ENCODE results near the gene TUBB. TPM values are rescaled to one million over a fixed set of nuclear protein-coding genes. Genes with fewer than 3 reads are reported as not detected.

Gene TUBB
- total and polyA plus RNA-seq, 2 of the 8 experiments (the other 6 are each of a cell fraction or from before 2014, with no cell fraction given), result 1,880 to 3,022 TPM

DNA sequence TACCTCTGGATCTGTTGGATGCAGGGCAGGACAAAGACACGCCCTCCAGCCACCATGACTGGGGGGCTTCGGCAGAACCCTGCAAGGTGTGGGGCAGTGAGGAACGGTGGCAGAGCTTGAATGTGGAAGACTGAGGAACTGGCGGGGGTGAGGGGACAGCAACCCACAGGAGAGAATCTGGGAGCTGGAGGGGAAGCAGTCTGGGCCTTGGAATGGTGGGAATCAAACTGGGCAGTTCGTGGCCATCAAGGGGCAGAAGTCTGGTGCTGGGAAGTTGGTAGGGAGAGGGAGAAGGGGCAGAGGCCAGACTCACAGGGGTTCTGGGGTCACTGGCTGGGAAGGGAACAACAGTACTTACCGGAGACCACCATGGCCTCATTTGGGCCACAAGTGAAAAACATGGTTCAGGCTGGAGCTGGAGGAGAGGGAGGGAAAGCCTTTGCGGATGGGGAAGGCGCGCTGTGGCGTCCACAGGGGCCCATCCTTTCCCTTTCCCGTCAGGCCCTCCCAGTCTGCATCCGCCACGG, 21.7 kb downstream of the TUBB start:
- Histone ChIP-seq H2BK15ac (ENCODE audit: low read length) (peak overlapping the region; percentile 53; the same call in 1 of the 2 replicates), H3K79me1 (ENCODE audit: low read depth, low read length) (peaks cover 9% of the 10 kb centered on the region), H2BK12ac (ENCODE audit: low read depth, low read length) (peak overlapping the region; percentile 40; the same call in 1 of the 2 replicates), H3K14ac (ENCODE audit: insufficient read length) (no peak overlapping the region), H4K20me1 (replicated peaks in 1 of 2; ENCODE audit: control insufficient read depth in 1 of 2, insufficient read depth in 2 of 2, low read length in 2 of 2) (peaks cover 3% of the 10 kb centered on the region in 2 experiments), H3K27me3 (replicated peaks in 1 of 4; ENCODE audit: control insufficient read depth in 3 of 4, extremely low read depth in 1 of 4, insufficient read depth in 3 of 4, low read length in 3 of 4) (no peaks in the 10 kb centered on the region; a peak in 1 of 7 replicates), H3K56ac (replicated peaks; ENCODE audit: insufficient read length, low read depth, low read length) (peak overlapping the region; percentile 65), H3K79me2 (ENCODE audit: control insufficient read depth in 1 of 2, insufficient read depth in 2 of 2, low read length in 2 of 2) (peaks cover 0 to 11% of the 10 kb centered on the region in 2 experiments; a peak in 3 of 4 replicates), H3K4me1 (replicated peaks in 1 of 4; ENCODE audit: control insufficient read depth in 3 of 4, insufficient read depth in 4 of 4, low read length in 3 of 4) (peaks cover 3 to 18% (median 7%) of the 10 kb centered on the region in 4 experiments; a peak in 6 of 7 replicates), H3K27ac (ENCODE audit: low read depth, low read length) (peak overlapping the region; percentile 54; the same call in 1 of the 2 replicates), H3K9me3 (ENCODE audit: insufficient read depth in 2 of 2, low read depth in 1 of 2, low read length in 1 of 2) (no peaks in the 10 kb centered on the region), H3K23ac (ENCODE audit: insufficient read length) (no peak overlapping the region), H2AFZ (ENCODE audit: low read length) (no peak overlapping the region), H3K4ac (replicated peaks; ENCODE audit: insufficient read length, low read depth, low read length) (peak overlapping the region; percentile 2), H4K91ac (replicated peaks; ENCODE audit: insufficient read length, low read length) (peak overlapping the region; percentile 32), H2AK5ac (ENCODE audit: low read depth, low read length) (no peak overlapping the region), H4K5ac (ENCODE audit: insufficient read length, low read depth, low read length) (peak overlapping the region; percentile 3), H2BK120ac (replicated peaks; ENCODE audit: low read depth, low read length) (no peak overlapping the region), H3K36me3 (ENCODE audit: control insufficient read depth in 2 of 4, insufficient read depth in 4 of 4, low read length in 3 of 4) (peaks cover 13 to 36% (median 25%) of the 10 kb centered on the region in 4 experiments), H3K4me3 (ENCODE audit: extremely low read depth in 1 of 4, insufficient read depth in 2 of 4, low read depth in 3 of 4, low read length in 4 of 4) (peak overlapping the region; percentile 76 to 95 (median 88)), H3K18ac (ENCODE audit: extremely low read depth, low read length) (peak overlapping the region; percentile 39), H2BK20ac (ENCODE audit: low read length) (no peak overlapping the region), H3K4me2 (ENCODE audit: insufficient read depth in 1 of 2, low read depth in 2 of 2, low read length in 2 of 2) (peak overlapping the region; percentile 91 to 94), H2BK5ac (ENCODE audit: low read depth, low read length) (peak overlapping the region; percentile 72), H3K9ac (replicated peaks in 1 of 4; ENCODE audit: extremely low read depth in 1 of 4, low read depth in 3 of 4, low read length in 3 of 4) (peak overlapping the region; percentile 64 to 77 (median 66)), H4K8ac (ENCODE audit: extremely low read depth, insufficient read depth, low read length) (no peak overlapping the region; the same call in 1 of the 2 replicates), H3K23me2 (ENCODE audit: low read depth, low read length) (peaks cover 18% of the 10 kb centered on the region; the same call in 1 of the 2 replicates)
- FAIRE-seq (no peak), DNase-seq (ENCODE audit: low read depth in 1 of 2, low spot score in 2 of 2) (no peak)
- CTCF ChIA-PET (ENCODE audit: partially characterized antibody), result interaction anchor here (0.6 to 4.8 kb wide), 7 partner anchors 11 to 118 kb away, joined by 3 to 26 read pairs (median 4); no protein-coding TSS in a partner anchor
- POLR2A ChIA-PET (ENCODE audit: partially characterized antibody), result interaction anchor here (0.6 to 17.3 kb wide), 15 partner anchors 11 to 148 kb away, joined by 3 to 337 read pairs (median 4); partner anchors contain the start of genes DDR1, MDC1, NRM and TUBB
- TF ChIP-seq CHD1 (IDR thresholded peaks at IDR 0.05; ENCODE audit: low read depth, low read length), result no peak
- peak in 1 of 2 experiments; percentile 66; a peak in 1 of 3 replicates for TF ChIP-seq POLR2A (IDR thresholded peaks at IDR 0.05; ENCODE audit: control extremely low read depth in 1 of 2, low read depth in 2 of 2, low read length in 2 of 2)
- TF ChIP-seq KDM1A (IDR thresholded peaks at IDR 0.05; ENCODE audit: borderline replicate concordance, low read length), result no peak
- 30% methylated on average over 11 of the region's 13 CpGs; no CpG with 5 or more reads in 1 of the 2 experiments for WGBS, 2 experiments (ENCODE audit: extremely low coverage in 1 of 2, insufficient coverage in 1 of 2, insufficient read length in 1 of 2, insufficient replicate concordance in 2 of 2, low coverage in 1 of 2, low lambda C conversion rate in 2 of 2, missing lambda C conversion rate in 1 of 2)
